CD4-positive, alpha-beta T cell treated with Interleukin-1 beta for 1 hour (primary cell): Measurements from ENCODE around the gene DTNB.

ENCODE experiments used
- DNase-seq, 2 donors: peaks; one replicate each; pipeline ENCODE4 v3.0.0-alpha.2; 2020 to 2022

DTNB gene

GRCh38 chr2:25335204-25335603 lies 338.2 kb downstream of the DTNB start:
- no peak for DNase-seq

GRCh38 chr2:25334482-25334881 lies 338.9 kb downstream of the DTNB start:
- DNase-seq = no peak

- DNase-seq = peak in 1 of 2 donors; percentile 47
These were observed 339.4 kb downstream of the DTNB start for GRCh38 chr2:25333981-25334380.

- no peak for DNase-seq
These were observed 340.8 kb downstream of the DTNB start for GRCh38 chr2:25332571-25332970.

GRCh38 chr2:25331686-25332365 lies 341.6 kb downstream of the DTNB start:
- no peak for DNase-seq

GRCh38 chr2:25330937-25331336 lies 342.4 kb downstream of the DTNB start:
- DNase-seq = no peak

- DNase-seq = no peak
These were observed 343.1 kb downstream of the DTNB start for GRCh38 chr2:25330273-25330672.

- no peak for DNase-seq
These were observed 345.0 kb downstream of the DTNB start for GRCh38 chr2:25328152-25329085.
